ENCODE results near the gene RBM15B.
"Not testable (repeated sequence)": the region's sequence is repeated elsewhere in the genome, so short reads cannot be mapped to it uniquely, and the experiment has no call there.

The RBM15B gene

GRCh38 chr3:51391075-51391565 is at the start of gene RBM15B:
Gene RBM15B, plus strand, starts transcription at chr3:51391285. Its CDS starts 115 bp downstream, at chr3:51391400.
- peak; percentile 96 for DNase-seq

GRCh38 chr3:51343918-51344687 is 47.0 kb upstream of the RBM15B start:
- no peak for DNase-seq

- DNase-seq = no peak
Observed at GRCh38 chr3:51350751-51351150, 40.3 kb upstream of the RBM15B start.

- DNase-seq = no peak
Observed at GRCh38 chr3:51353131-51353530, 38.0 kb upstream of the RBM15B start.

- DNase-seq = no peak
Observed at GRCh38 chr3:51353691-51354090, 37.4 kb upstream of the RBM15B start.

- no peak for DNase-seq
Observed at GRCh38 chr3:51354172-51354571, 36.9 kb upstream of the RBM15B start.

- DNase-seq = no peak
Observed at GRCh38 chr3:51354731-51355615, 36.1 kb upstream of the RBM15B start.

- no peak for DNase-seq
Observed at GRCh38 chr3:51355891-51356578, 35.0 kb upstream of the RBM15B start.

GRCh38 chr3:51357856-51358255 is 33.2 kb upstream of the RBM15B start:
- DNase-seq = no peak

- DNase-seq = no peak
Observed at GRCh38 chr3:51358981-51359380, 32.1 kb upstream of the RBM15B start.

- DNase-seq = no peak
Observed at GRCh38 chr3:51360806-51361205, 30.3 kb upstream of the RBM15B start.

- DNase-seq = no peak
Observed at GRCh38 chr3:51361746-51362145, 29.3 kb upstream of the RBM15B start.

GRCh38 chr3:51362476-51362875 is 28.6 kb upstream of the RBM15B start:
- no peak for DNase-seq

- DNase-seq = not testable (repeated sequence)
Observed at GRCh38 chr3:51368276-51368675, 22.8 kb upstream of the RBM15B start.

- DNase-seq = peak; percentile 72
Observed at GRCh38 chr3:51371943-51372557, 19.0 kb upstream of the RBM15B start.

GRCh38 chr3:51373658-51374421 is 17.2 kb upstream of the RBM15B start:
- DNase-seq = no peak

- DNase-seq = no peak
Observed at GRCh38 chr3:51374456-51374855, 16.6 kb upstream of the RBM15B start.

GRCh38 chr3:51375136-51375535 is 15.9 kb upstream of the RBM15B start:
- DNase-seq = no peak

- DNase-seq = no peak
Observed at GRCh38 chr3:51375571-51375970, 15.5 kb upstream of the RBM15B start.

- peak; percentile 46 for DNase-seq
Observed at GRCh38 chr3:51378065-51378464, 13.0 kb upstream of the RBM15B start.

GRCh38 chr3:51378726-51379125 is 12.4 kb upstream of the RBM15B start:
- no peak for DNase-seq

- peak; percentile 65 for DNase-seq
Observed at GRCh38 chr3:51379301-51379700, 11.8 kb upstream of the RBM15B start.

Measured in hematopoietic multipotent progenitor cell treated with erythropoietin and hydrocortisone succinate and interleukin-3 and kit ligand, for 8 days (in vitro differentiated cells).